Kidney (tissue), 14 donors: Measurements from ENCODE around the gene PBX3. TPM values are rescaled to one million over a fixed set of nuclear protein-coding genes. Genes with fewer than 3 reads are reported as not detected.

Source experiments
- DNase-seq, 5 donors: peaks; one replicate each; pipeline ENCODE4 v3.0.0-alpha.2; 2013 to 2020
- FAIRE-seq: peaks from 2 replicates; lab custom pipeline; 2012; peaks lifted over from hg19 to GRCh38; lab: Jason Lieb, UNC
- H3K27ac ChIP-seq, 2 donors: one replicate each; pipeline ENCODE4 v1.7.0; 2013; ENCODE audit warnings: low read depth in 2 of 2, low read length in 2 of 2, inconsistent platforms in 1 of 2
- H3K27me3 ChIP-seq: one replicate; pipeline ENCODE4 v1.7.1; 2013; ENCODE audit warnings: low read length, inconsistent platforms; ENCODE audit not compliant: control insufficient read depth, insufficient read depth
- H3K36me3 ChIP-seq, 3 donors: one replicate each; pipeline versions ENCODE4 v1.7.0 to v1.7.1; 2013; ENCODE audit warnings: low read length in 3 of 3, control low read depth in 1 of 3, inconsistent platforms in 1 of 3; ENCODE audit not compliant: insufficient read depth in 3 of 3, control insufficient read depth in 2 of 3
- H3K4me1 ChIP-seq, 3 donors: one replicate each; pipeline versions ENCODE4 v1.7.0 to v1.7.1; 2013; ENCODE audit warnings: low read length in 3 of 3, inconsistent platforms in 1 of 3, low read depth in 1 of 3; ENCODE audit not compliant: control insufficient read depth in 2 of 3, insufficient read depth in 2 of 3
- H3K4me3 ChIP-seq, 3 donors: one replicate each; pipeline versions ENCODE4 v1.7.0 to v1.8.1; 2013; ENCODE audit warnings: low read length in 3 of 3, control low read depth in 1 of 3, inconsistent platforms in 1 of 3
- H3K9ac ChIP-seq, 3 donors: one replicate each; pipeline versions ENCODE4 v1.7.0 to v1.7.1; 2013; ENCODE audit warnings: low read length in 3 of 3, control low read depth in 1 of 3, inconsistent platforms in 1 of 3
- H3K9me3 ChIP-seq, 3 donors: one replicate each; pipeline versions ENCODE4 v1.7.0 to v1.7.1; 2013; ENCODE audit warnings: low read length in 3 of 3, control low read depth in 1 of 3, inconsistent platforms in 1 of 3; ENCODE audit not compliant: control insufficient read depth in 2 of 3, insufficient read depth in 1 of 3
- CTCF ChIP-seq: IDR thresholded peaks from 3 replicates; pipeline ENCODE4 v1.5.1; 2012; ENCODE audit warnings: mild to moderate bottlenecking, moderate library complexity, borderline replicate concordance; ENCODE audit not compliant: insufficient read depth; ENCODE audit errors: extremely low read depth
- intact Hi-C: fragments of 100-400 bp; cut with DNase I; formaldehyde crosslinking; loops from one replicate; pipeline ENCODE4 v1.11.1; 2022
- polyA plus RNA-seq: library from polyadenylated mRNA; stranded (reverse); fragments of 350-450 nt; fragmentation: Illumina TruSeq; extraction: RNeasy Lipid Tissue Mini Kit (QIAGEN cat#74804); gene quantifications from one replicate; pipeline ENCODE4 v1.2.3, GENCODE V29; 2014; ENCODE audit warnings: low read depth, low replicate concordance; ENCODE audit not compliant: insufficient read depth
- total RNA-seq: library from RNA; stranded (reverse); fragmentation: NEBNext Ultra II Directional; extraction: Animal tissue kit (Norgen Biotek cat#: 25700); gene quantifications from one replicate; pipeline ENCODE4 v1.2.1, GENCODE V29; 2021
- donor health status: control.
- donor health status: control.
- donor health status: control.
- donor health status: control.
- donor health status: control.
- donor health status: DM: yes; HTN: yes; CAD: no.
- donor health status: Normal renal cell carcinoma (clear cell type).

Gene PBX3
- total and polyA plus RNA-seq, 2 donors from 2014 or later, result 10.2 to 23.6 TPM

GRCh38 chr9:125758986-125759763, 12.0 kb downstream of the PBX3 start:
- H3K4me3 ChIP-seq, result peak overlapping the region in 2 of 3 donors; percentile 4 to 23
- no peaks in the 10 kb centered on the region for H3K27me3 ChIP-seq
- FAIRE-seq, result no peak
- no peaks in the 10 kb centered on the region for H3K9me3 ChIP-seq
- intact Hi-C loops, result no loop called here
- H3K36me3 ChIP-seq, result no peaks in the 10 kb centered on the region
- H3K9ac ChIP-seq, result no peak overlapping the region
- DNase-seq, result no peak
- no peak for TF ChIP-seq CTCF
- peaks cover 0 to 5% (median 2%) of the 10 kb centered on the region in 3 donors for H3K4me1 ChIP-seq
- H3K27ac ChIP-seq, result no peak overlapping the region

GRCh38 chr9:125759764-125760129, 12.6 kb downstream of the PBX3 start:
- DNase-seq (peak in 2 of 5 donors; percentile 22 to 41), FAIRE-seq (no peak)
- intact Hi-C loops, result no loop called here
- Histone ChIP-seq H3K27me3 (no peaks in the 10 kb centered on the region), H3K4me3 (peak overlapping the region in 2 of 3 donors; percentile 4 to 23), H3K36me3 (no peaks in the 10 kb centered on the region), H3K4me1 (peaks cover 0 to 5% (median 2%) of the 10 kb centered on the region in 3 donors), H3K27ac (no peak overlapping the region), H3K9me3 (no peaks in the 10 kb centered on the region), H3K9ac (no peak overlapping the region)
- TF ChIP-seq CTCF, result no peak

- intact Hi-C loops, result no loop called here
- Histone ChIP-seq H3K27ac (no peak overlapping the region), H3K4me3 (no peak overlapping the region), H3K36me3 (no peaks in the 10 kb centered on the region), H3K4me1 (peaks cover 0 to 5% (median 2%) of the 10 kb centered on the region in 3 donors), H3K27me3 (no peaks in the 10 kb centered on the region), H3K9me3 (no peaks in the 10 kb centered on the region), H3K9ac (no peak overlapping the region)
- peak; percentile 6 for FAIRE-seq
- TF ChIP-seq CTCF, result no peak
- DNase-seq, result no peak
Measured at GRCh38 chr9:125760537-125760936, 13.4 kb downstream of the PBX3 start.
